Measurements from ENCODE around the gene SYT9.

DNA sequence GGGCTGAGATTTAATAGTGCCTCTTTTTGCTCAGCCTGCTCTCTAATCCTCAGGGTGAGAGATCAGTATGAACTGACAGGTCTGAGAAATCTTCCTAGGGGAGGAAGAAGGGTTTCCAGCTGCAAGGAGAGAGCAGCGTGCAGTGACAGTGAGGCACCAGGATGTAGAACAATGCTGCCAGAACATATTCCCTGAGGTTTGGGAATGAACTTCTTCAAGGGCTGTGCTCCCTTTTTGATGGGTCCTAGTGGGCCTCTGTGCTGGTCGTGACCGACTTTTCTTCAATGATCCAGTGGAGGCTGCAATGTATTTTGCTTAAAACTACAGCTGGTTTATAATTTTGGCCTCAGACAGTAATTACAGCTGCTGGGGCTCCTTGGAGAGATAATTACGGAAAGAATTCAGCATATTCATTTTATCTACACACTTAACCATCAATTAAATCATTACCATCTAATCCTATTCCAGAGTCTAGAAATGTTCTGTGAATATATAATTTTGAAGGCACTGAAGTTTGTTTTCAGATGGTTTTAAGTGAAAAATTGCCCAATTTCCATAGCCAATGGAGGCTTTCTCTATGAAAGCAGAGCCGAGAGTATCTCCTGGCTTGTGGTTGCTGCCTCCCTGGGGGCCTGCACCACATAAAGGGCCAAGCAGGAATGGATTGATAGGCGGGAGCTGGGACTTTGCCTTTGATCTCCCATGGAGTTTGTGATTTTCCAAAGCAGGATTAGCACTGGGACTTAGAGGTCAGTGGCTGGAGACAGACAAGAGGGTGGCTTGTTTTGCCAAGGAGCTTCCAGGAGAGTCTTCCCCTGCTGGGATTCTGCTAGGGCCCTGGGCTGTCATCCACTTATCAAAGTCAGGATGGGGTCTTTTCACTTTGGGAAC, 192.6 kb downstream of the SYT9 start:
- TF ChIP-seq EZH2 (IDR thresholded peaks at IDR 0.05; ENCODE audit: insufficient read depth, low read length) = no peak
- TF ChIP-seq, protein P1, sequence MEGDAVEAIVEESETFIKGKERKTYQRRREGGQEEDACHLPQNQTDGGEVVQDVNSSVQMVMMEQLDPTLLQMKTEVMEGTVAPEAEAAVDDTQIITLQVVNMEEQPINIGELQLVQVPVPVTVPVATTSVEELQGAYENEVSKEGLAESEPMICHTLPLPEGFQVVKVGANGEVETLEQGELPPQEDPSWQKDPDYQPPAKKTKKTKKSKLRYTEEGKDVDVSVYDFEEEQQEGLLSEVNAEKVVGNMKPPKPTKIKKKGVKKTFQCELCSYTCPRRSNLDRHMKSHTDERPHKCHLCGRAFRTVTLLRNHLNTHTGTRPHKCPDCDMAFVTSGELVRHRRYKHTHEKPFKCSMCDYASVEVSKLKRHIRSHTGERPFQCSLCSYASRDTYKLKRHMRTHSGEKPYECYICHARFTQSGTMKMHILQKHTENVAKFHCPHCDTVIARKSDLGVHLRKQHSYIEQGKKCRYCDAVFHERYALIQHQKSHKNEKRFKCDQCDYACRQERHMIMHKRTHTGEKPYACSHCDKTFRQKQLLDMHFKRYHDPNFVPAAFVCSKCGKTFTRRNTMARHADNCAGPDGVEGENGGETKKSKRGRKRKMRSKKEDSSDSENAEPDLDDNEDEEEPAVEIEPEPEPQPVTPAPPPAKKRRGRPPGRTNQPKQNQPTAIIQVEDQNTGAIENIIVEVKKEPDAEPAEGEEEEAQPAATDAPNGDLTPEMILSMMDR (IDR thresholded peaks at IDR 0.05; ENCODE audit: insufficient read depth, low read depth, low read length) = no peak

All from astrocyte (in vitro differentiated cells and primary cell).